CD4-positive, alpha-beta T cell treated with Interleukin-2 at 100 ng/mL for 4 hours (primary cell): Measurements from ENCODE around the gene HSF5.

Experiments
- DNase-seq: peaks from one replicate; pipeline ENCODE4 v3.0.0-alpha.2; 2020; ENCODE audit warnings: low spot score

The HSF5 gene

DNA sequence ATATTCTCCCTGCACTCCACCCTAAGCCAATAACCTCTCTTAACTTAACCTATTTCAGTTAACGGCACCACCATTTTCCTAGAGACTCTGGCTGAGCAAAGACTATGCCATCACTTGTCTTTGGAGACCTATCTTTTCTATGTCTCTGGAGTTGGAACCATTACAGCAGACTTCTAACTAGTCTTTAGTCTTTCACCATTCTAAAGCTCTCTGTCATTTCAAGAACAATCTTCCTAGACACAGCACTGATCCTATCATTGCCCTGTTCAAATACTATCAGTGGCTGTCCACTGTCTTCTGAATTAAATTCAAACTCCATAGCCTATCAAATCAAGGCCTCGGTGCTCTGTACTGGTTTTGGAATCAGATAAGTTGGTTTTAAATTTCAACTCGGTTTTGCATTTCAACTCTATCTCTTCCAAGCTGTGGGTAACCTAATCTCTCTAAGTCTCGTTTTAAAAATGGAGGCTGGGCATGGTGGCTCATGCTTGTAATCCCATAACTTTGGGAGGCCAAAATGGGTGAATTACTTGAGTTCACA, 102.8 kb downstream of the HSF5 start:
- DNase-seq, result no peak

DNA sequence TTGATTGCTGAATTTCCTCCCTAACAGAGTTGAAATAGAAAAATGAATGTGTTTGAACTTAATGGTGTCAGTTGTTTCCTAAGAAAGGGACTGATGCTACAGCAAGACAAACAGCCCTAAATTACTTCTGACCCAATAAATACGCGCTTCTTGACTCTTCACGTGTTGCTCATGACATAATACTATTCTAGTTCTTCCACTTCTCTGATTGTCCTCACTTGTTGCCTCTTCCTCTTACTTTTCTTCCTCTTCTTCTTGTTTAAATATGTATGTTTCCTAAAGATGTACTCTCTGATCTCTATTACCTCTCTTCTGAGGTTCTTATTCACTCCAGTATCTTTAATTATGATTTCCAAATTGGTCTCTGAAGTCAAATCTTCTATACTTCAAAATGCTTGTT, 103.3 kb downstream of the HSF5 start:
- no peak for DNase-seq

DNA sequence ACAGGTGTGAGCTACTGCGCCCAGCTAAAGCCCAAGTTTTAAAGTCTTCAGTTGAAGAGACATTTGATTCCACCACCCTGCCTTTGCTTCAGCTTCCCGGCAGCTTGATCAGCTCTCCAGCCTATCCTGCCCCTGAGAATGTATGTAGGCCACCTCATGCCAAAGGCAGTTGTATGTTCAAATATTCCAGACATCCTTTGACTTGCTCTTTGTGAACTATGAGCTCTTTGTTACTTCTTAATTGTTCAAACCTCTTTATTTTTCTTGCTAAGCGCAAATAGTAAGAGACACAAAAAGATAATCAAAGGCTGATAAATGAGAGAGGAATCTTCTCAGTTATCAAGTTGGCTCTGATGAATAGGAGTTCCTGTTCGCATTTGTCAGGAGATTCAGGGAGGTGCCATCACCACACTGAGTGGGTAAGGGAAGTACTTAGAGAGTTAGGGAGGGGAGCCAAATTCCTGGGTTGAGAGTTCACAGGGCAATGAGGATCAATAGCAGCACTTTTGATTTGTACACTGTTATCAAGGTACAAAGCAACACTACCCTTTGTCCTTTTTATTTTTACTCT, 104.2 kb downstream of the HSF5 start:
- DNase-seq, result no peak

DNA sequence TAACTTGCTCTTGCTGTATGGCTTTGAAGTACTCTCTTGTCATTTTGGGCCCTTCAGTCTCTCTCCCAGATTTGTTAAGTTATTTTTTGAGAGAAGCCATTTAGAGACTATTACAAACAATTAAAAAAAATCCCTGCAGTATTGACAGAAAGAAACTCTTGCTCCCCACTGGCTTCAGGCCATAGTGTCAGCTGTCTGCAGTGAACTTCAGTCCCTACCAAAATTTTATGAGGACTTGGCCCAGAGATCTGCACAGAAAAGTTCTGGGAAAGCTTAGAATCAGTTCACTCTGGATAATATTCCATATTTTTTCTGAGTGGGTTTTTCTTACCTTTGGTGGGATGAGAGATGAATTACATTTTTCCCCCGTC, 105.4 kb downstream of the HSF5 start:
- DNase-seq, result no peak

DNA sequence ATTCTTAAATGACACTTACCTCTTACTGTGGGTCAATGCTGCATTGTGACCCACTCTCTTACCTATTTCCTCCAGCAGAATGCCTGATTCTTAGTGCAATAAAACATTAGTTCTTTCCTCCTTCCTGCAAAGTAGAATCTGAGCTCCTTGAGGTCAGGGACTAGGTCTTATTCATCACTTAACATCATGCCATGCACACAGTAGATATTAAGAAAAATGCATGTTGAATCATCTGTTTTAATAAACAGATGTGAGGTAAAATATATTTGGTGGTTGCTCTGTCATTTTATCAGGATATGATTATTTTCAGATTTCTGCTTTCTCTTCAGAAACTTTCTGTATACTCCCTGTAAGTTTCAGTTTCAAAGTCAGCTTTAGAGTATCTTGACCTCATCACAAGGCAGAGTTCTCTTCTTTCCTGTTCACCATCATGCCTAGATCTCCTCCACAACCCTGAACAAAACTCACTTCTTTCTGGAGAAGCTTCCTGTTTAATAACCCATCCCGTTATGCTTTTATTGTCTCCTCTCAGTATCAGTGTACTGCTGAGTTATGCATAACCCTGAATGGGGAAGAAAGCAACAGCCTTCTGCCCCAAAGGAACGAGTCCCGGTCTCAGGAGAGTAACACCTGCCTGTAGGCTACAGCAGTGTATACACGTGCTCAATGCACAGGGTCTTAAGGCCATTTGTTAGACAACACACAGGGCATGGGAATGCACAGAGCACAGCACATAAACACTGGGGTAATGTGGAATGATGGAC, 105.9 kb downstream of the HSF5 start:
- DNase-seq, result peak; percentile 8

DNA sequence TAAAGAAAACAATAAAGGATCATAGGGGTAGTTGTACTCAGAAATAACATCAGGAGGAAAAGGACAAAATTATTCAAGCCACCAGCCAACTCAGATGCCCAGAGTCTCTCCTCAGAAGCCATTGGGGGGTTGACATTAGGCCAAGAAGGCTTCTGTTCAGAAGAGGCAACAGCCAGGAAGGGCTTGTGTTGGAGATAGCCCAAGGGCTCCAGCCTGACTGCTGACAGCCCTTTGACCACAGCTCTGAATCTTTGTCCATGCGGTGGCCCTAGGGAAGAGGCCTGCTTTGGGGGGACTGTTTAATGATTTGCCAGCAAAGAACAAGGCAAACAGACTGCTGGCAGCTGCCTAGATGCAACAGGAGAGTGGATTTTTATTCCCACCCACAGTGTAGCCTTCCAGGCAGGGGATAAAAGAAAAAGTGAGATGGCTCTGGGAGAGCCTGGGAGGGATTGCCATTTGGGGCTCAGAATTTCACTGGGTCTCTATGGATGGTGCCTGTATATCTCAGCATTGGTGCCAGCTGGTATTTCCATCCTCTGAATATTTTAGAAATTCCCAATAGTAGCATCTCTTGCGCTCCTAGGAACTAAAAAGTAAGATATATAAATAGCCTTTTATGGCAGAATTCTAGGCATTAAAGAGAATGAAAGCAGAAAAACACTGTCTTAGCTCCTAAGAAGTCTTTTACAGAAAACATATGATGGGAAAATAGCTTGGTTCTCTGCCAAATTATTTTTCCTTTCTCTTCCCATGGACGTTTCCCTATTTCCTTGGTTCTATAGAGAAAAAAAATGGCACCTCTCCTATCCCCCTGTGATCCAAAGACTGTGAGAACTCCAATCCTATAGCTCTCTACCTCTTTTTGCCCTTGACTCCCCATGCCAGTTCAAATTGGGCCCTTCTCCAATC, 106.8 kb downstream of the HSF5 start:
- DNase-seq, result no peak

DNA sequence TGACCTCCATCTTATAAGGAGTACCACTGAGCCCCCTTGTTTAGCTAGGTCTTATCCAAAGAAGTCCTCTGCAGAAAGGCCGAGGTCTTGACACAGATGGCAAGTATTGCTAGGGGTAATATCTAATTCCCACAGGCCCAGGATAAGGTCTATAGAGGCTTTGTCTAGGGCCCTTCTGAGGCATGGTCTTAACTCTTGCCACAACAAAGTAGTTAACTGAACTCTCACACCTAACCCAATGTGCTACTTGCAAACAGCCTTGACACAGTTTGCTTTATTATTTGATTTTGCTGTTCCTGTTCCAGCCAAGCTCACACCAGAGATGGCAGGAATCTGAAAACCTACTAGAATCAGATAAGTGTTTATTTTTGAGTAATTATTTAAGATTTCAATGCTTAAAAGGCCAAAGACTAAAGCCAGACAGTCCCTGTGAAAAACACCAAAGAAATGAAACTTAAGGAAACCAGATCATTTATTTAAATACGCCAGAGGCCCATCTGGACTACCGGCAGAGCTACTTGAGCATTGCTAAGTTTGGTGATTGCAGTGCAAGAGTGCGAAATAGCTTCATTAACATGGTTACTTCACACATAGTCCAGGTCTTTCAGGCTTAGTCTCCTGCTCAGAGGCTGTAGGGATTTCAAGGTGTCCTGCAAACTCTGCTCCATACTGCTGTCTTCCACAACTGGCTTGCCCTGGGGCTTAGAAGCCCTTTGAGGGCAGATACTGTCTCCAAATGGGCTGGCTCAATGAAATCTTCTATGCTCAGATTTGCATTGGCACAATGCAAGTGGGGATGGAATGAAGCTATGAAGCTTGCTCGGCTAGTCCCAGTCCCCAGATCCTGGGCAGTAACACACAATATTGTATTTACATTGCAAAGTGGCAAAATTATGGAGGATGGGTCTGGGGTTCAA, 107.7 kb downstream of the HSF5 start:
- DNase-seq, result no peak

DNA sequence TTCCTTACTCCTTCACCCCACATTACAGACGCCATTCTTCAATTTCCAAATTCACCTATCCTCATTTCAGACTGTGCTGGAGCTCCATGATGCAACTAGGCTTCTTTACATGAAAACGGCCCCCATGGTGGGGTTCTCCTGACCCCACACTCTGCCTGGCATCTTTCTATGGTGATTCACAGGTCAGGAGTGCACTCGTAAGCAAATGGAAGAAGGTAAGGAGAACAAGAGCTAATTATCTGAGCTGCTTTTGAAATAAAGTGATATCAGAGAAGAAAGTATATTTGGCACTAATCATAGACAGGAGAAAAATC, 108.7 kb downstream of the HSF5 start:
- DNase-seq, result no peak

DNA sequence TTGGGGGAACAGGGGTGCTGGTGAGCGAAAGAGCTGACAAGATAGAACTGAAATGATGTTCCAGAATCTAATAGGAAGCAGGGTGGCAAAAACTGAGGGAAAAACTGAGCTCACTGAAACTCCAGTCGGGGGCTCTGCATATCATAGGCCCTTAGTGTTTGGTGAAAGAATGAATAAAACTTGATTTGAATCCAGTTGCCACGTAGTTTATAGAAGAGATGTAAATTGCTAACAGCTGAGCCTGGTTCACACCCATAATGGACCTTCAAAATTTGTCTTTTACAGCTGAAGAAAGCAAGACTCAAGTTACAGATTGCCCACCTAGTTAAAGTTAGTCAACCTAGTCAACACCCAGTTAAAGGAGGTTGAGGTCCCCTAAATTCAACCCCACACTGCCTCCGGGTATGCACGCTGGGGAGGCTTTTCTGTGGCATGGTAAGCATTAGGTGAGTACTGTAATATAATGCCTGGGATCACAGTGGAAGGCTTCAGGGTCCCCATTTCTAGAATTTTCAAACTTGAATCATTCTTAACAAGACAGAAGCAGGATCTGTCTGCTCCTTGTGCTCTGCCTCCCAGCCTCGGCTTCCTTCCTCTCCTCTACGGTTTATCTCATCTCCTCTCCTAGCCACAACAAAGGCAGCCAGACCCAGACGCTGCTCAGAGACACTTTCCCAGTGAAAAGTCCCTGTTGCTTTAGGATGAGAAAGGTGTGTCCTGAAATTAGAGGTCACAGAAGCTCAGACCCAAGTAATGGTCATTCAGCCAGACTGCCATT, 109.3 kb downstream of the HSF5 start:
- DNase-seq, result peak; percentile 5

DNA sequence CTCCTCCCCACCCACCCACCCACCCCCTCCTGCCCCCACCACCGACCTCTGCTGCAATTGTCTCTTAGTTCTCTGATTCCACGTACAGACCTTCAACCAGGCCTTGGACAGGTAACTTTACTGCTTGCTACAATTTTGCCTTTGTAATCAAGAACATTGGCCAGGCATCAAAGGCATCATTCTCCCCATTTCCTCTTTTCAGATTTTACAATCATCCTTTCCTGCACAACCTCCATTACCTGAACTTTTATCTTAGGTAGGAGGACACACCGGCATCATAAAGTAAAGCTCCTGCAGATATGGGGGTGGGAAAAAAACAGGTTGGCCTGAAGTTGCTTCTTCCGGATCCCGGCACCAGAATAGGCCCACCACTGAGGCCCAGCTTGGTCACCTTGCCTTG, 110.5 kb downstream of the HSF5 start:
- DNase-seq, result no peak

DNA sequence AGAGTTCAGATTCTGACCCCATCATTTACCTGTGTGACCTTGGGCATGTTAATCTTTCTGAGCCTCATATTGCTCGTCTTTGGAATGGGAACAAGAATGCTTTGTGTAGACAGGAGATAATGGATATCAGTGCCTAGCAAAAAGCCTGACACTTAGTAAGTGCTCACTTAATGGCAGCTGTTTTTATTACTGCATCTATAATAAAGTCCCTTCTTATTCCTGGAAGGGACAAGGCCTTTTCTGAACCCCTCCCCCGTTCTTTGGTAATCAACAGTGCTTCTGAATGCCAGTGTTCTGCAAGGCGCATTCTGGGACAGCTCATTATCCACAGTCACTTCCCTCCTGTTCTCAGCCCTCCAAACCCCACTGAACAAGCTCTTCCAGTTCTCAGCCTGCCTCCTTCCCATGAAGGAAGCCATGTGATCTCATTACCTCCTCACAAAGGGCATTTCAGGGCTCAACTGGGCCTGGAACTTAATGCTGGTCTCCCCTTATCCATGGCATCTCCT, 111.1 kb downstream of the HSF5 start:
- no peak for DNase-seq

DNA sequence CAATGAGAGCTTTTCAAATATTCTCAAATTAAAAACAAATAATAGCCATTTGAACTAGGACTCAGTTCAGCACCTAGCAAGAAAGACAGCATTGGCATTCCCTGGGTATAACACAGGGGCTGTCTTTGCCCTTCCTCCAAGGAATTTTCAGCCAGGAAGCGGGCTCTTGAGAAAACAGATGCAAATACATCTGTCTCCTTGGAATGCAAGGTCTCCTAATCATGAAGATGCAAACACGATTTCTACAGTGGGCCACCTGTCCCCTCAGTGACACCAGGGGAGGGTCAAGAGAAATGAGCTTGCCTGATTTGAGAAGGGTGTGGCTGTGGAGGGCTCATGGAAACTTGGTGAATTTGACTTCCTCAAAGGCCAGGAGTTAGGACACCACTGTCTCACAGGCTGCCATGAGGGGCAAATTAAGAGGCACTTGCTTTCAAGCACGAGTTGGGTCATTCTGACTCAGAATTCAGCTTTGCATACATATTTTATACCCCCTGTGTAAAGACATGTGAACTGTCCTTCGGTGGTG, 111.7 kb downstream of the HSF5 start:
- DNase-seq, result no peak

DNA sequence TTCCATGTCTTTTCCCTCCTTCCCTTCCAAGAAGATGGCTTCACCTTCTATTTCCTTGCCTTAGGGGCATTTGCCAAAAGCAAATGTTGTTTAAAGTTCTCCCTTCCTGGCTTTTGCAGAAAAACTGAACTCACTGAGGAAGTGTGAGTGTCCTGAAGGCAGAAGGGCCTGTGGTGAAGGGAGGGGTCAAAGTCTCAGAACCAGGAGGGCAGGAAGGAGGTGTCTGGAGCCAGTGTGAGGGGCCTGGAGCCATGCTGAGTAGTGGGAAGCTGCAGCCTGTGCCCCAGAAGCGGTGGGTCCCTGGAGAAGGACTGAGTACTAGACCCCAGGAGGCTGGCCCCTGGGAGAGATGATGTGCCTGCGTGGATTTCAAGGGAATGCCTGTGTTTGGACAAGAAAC, 112.4 kb downstream of the HSF5 start:
- DNase-seq, result no peak

DNA sequence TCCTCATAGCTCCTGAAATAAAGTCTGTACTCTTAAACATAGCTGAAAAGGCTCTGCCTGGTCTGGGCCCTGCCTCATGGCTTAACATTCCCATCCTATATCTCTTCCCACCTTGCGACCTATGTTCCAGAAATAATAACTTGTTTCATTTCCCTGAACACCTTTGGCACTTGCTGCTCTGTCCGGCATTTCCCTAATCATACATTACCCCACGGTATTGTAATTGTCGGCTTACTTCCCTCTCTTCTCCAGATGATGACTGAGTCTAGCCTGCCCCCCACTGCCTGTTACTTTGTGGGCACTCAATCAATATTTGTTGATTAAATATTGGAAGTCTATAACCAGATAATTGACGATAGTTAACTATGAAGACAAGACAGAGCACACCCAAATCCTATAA, 113.0 kb downstream of the HSF5 start:
- no peak for DNase-seq

DNA sequence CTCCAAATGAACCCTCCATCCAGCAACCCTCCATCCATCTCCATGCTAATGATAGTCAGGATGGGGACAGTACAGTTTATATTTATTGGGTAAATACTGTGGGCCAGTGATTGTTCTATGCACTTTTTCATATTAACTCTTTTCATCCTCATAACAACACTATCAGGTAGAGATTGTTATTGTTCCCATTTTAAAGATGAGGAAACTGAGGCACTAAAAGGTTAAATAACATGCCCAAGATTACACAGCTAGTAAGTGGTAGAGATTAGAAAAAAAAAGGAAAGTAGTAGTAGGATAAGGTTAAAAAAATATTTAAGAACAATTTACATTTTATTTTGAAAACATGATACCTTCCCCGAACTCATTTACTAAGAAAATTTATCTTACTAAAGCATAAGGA, 114.3 kb downstream of the HSF5 start:
- no peak for DNase-seq

DNA sequence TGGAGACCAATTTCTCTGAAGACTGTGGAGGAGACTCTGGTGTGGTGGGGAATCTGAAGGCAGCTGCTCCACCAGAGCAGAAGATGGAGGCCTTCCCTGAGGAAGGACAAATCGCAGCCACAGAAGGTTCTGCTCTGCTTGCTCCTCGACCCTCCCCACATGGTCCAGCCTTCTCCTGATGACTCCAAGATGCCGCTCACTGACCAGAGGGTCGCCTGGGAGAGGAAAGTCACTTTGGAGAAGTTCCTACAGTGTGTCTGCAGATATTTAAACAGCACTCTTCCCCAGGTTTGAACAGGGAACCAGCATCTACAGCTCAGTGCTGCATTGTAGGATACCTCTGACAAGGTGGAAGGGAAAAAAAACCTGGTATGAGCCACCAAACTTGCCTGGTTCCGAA, 115.2 kb downstream of the HSF5 start:
- DNase-seq, result no peak

DNA sequence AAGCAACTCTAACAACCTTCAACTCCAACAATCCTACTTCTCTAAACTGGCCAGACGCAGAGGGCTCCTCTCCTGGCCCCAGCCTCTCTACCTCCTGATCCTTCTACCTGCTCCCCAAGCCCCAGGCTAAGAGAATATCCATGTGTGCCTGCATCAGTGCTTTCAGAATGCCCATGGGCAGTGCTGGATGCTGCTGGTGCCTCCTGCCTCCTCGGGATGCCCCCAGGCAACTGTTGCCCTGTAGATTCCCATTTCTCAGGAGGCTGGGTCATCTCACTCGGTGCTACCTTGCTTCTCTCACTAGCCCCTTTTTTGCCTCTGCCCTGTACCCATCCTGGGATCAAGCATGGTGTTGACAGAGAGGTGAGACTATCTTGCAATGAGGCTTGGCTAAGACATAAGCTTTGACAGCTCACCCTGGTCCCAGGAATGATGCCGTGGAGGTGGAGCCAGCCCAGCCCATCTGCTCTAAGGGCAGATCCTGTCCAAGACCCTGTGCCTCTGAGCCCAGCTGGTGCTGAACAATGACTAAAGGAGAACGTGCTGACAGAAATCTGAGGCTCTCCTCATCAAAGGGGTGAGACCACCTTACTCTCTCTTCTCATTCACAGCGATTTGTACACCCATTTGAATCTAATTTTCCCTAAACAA, 116.8 kb downstream of the HSF5 start:
- no peak for DNase-seq

DNA sequence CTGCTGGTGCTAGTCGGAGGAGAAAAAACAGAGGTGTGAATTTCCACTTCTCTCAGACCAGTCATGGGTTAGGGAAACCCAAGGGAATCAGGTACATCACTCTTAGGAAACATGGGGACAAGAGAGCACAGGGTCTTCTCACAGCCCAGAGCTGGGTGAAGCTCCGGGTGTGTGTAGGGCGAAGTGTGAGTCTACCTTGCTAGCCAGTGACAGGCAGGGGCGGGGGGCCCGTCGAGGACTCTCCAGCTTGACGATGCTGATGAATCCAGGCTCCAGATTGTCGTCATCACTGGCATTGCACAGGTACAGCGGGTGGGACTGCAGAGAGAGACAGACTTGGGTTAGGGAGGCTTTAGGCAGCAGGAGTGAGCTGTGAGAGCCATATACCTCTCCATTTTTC, 117.5 kb downstream of the HSF5 start:
- DNase-seq, result no peak

DNA sequence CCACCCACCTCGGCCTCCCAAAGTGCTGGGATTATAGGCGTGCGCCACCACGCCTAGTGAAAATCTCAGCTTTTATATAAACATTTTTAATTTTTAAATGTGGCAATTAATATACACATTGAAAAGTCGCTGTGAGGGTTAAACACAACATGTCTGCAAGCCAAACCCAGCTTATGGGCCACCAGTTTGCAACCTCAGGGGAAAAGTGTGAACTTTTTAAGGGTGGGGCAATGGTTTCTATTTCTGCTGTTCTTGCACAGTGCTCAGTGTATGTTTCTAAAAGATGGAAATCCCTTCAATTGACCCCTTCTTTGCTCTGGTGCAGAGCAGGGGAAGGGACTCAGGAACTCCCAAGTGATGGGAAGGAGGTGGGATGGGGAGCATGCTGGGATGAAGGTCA, 117.9 kb downstream of the HSF5 start:
- DNase-seq, result no peak
